LNCAP (cell line): ENCODE measurements around the gene CROCC.

Experiments used
- TF ChIP-seq, protein P1 (sequence below): fragments of 450-650 bp; IDR thresholded peaks from 2 replicates; pipeline ENCODE4 v1.5.1; 2017; ENCODE audit warnings: mild to moderate bottlenecking

CROCC gene

DNA sequence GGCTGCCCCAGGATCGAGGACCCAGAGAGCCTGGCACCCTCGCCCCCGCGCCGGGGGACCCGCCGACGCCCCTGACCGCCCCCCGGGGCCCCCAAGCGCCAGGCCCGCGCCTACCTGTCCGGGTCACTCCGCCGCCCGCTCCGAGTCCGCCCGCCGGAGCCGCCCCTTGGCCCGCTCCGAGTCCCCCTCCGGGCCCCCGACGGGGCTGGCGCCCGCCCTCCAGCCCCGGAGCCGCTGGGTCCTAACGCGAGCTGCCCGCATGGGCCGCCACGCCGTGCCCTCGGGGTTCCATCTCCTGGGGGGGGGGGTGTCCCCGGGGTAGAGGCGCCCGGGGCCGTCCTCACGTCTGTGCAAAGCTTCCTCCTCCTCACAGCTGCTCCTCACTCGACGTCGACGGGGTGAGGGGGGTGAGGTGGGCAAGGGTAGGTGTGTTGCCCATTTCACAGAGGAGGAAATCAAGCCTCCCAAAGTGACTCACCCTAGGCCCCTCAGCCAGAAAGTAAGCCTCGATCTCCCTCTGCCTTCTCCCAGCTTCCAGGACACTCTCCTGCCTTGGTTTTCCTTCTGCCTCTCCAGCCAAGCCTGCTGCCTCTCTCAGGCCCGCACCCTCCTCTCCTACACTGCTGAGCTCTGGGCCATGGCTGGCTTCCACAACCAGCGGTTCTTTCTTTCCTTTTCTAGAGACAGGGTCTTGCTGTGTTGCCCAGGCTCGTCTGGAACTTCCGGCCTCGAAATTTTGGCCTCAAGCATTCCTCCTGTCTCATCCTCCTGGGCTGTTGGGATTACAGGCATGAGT lies 58.9 kb downstream of the CROCC start, which contains the start of gene MFAP2:
TSS of gene MFAP2 (minus strand) at position 148 of the 796 bp plus-strand sequence. CDS start 2,347 bp downstream, outside the sequence.
- TF ChIP-seq, protein P1, sequence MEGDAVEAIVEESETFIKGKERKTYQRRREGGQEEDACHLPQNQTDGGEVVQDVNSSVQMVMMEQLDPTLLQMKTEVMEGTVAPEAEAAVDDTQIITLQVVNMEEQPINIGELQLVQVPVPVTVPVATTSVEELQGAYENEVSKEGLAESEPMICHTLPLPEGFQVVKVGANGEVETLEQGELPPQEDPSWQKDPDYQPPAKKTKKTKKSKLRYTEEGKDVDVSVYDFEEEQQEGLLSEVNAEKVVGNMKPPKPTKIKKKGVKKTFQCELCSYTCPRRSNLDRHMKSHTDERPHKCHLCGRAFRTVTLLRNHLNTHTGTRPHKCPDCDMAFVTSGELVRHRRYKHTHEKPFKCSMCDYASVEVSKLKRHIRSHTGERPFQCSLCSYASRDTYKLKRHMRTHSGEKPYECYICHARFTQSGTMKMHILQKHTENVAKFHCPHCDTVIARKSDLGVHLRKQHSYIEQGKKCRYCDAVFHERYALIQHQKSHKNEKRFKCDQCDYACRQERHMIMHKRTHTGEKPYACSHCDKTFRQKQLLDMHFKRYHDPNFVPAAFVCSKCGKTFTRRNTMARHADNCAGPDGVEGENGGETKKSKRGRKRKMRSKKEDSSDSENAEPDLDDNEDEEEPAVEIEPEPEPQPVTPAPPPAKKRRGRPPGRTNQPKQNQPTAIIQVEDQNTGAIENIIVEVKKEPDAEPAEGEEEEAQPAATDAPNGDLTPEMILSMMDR, result no peak

DNA sequence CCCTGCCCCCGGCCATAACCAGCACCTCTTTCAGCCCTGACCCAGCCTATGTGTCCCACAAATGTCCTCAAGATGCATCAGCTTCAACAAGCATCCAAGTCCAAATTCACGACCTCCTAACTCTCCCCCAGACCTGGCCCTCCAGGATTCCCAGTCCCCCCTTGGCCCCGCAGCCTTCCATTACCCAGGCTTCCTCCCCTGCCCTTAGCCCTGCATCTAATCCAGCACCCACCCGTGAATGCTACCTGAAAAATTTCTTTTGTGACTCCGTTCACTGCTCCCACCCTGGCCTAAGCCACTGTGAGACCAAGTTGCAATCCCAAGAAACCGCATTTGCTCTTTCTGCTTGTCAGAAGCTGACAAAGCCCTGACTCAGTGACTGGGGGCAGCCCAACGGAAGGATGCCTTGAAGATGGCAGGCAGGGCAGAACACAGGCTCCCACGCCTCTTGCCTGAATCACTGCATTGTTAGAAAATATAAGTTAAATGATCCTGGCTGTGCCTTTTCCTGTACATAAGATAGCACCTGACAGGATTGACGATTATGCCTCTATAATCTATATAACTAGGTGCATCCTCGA lies 59.6 kb downstream of the CROCC start:
- TF ChIP-seq, protein P1, result no peak

DNA sequence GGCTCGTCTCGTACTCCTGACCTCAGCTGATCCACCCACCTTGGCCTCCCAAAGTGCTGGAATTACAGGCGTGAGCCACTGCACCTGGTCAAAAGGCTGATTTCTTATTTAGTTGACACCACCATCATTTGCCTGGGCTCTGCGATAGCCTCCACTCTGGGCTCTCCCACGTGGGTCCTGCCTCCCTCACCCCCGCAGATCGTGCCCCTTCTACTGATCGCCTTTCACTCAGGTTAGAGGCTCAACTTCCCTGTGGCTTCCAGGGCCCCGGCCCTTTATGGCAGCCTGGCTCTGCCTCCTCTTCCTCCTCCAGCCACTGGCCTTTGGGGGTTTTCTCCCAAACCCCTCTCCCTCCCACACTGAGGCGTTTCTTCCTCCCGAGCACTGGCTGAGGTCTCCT lies 61.2 kb downstream of the CROCC start:
- TF ChIP-seq, protein P1, result no peak

DNA sequence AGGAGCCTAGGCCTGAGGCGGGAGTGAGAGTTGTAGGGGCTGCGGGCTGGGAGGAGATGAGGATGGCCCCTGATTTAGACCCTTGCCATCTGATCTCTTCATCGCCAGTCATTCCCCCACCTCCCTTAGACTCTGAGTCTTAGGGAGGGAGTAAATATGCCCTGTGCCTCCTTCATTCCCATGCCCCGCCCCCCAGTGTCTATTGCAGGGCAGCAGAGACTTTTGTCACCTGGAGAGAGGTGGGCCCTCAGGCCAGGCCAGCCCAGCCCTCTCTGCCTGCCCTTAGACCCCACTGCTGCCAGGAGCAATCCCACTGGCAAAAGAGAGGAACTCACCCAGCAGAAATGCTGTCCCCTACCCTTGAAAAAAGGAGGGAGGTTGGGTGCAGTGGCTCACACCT lies 61.9 kb downstream of the CROCC start:
- TF ChIP-seq, protein P1, result no peak

DNA sequence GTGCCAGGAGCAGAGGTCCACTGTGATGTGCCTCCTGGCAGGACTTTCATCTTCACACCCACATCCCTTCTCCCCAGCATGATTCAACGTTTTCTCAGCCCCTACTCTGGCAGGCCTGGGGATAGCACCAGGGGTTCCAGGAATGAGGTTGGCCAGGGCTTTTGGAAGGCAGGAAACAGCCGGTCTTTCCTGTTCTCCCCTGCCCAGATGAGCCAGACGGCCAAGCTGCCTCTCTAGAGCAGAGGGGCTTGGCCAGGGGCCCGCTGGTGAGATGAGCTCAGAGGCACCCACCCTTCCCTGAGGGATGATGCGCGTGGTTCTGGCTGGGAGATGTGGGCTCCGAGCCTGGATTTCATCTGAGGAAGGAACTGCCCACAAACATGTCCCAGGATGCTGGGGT lies 63.0 kb downstream of the CROCC start:
- TF ChIP-seq, protein P1, result no peak

DNA sequence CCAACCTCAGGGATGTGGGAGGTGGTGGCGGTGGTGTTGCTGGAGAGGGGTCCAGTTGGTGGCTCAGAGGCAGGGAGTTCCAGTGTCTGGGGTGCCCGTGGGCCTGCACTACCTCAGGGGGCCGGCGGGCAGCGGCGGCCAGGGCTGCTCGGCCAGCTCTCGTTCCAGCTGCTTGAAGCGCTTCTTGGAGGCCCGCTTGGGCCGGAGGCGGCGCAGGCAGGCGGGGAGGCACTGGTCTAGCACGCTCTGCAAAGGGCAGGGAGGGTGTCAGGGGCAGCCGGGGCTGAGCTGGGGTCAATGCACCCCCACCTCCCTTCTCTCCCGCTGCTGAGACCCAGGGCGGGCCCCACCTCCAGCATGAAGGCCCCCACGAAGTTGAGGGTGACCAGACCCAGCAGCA lies 64.4 kb downstream of the CROCC start:
- TF ChIP-seq, protein P1, result no peak

DNA sequence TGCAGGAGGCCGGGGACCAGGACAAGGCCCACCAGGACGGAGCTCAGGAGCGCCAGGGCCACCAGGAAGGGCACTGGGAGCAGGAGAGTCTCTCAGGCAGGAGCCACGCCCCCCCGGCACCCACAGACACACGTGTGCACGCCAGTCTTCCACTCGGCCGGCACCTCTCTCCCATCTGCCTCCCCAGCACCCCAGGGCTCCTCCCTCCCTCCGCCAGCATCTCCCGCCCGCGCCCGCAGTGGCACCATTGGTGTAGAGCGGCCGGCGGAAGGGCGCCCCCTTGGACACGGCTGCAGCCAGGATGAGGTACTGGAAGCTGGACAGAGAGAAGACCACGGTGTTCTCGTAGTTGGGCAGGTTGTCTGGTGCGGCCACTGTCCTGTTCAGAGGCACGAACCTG lies 64.8 kb downstream of the CROCC start:
- TF ChIP-seq, protein P1, result no peak
